GM23338 (cell line): ENCODE data around the gene SLC35F1. TPM values are rescaled to one million over a fixed set of nuclear protein-coding genes. Genes with fewer than 3 reads are reported as not detected.

Experiments used
- ATAC-seq: fragments of 200-7000 bp; cut with Tn5 transposase; 3 replicates; pipeline ENCODE4 v1.9.1; 2020
- DNase-seq: peaks from one replicate; pipeline ENCODE4 v3.0.0-alpha.2; 2015; ENCODE audit warnings: low spot score
- H2AFZ ChIP-seq: fragments of 200-600 bp; sonication (generic); 2 replicates; pipeline ENCODE4 v1.8.0; 2016; ENCODE audit warnings: antibody characterized with exemption, mild to moderate bottlenecking, moderate library complexity
- H3F3A ChIP-seq: fragments of 200-600 bp; sonication (generic); replicated peaks from 2 replicates; pipeline ENCODE4 v1.8.0; 2017; ENCODE audit warnings: antibody characterized with exemption, mixed run types, low read depth
- H3K27ac ChIP-seq: fragments of 200-600 bp; sonication (generic); 2 replicates; pipeline ENCODE4 v1.6.1; 2016; ENCODE audit warnings: low read depth
- H3K27me3 ChIP-seq: fragments of 200-600 bp; sonication (generic); 2 replicates; pipeline ENCODE4 v1.8.0; 2016; ENCODE audit warnings: mild to moderate bottlenecking, mixed run types, moderate library complexity; ENCODE audit not compliant: insufficient read depth
- H3K36me3 ChIP-seq: fragments of 200-600 bp; sonication (generic); 2 replicates; pipeline ENCODE4 v1.8.0; 2016; ENCODE audit warnings: mild to moderate bottlenecking; ENCODE audit not compliant: insufficient read depth
- H3K4me1 ChIP-seq: fragments of 200-600 bp; sonication (generic); 2 replicates; pipeline ENCODE4 v1.8.0; 2016; ENCODE audit warnings: mild to moderate bottlenecking, moderate library complexity; ENCODE audit not compliant: insufficient read depth
- H3K4me2 ChIP-seq: fragments of 200-600 bp; sonication (generic); 2 replicates; pipeline ENCODE4 v1.7.1; 2017; ENCODE audit warnings: mixed run types
- H3K4me3 ChIP-seq: fragments of 200-600 bp; sonication (generic); 2 replicates; pipeline ENCODE4 v1.6.1; 2016; ENCODE audit warnings: mixed run types
- H3K79me2 ChIP-seq: fragments of 200-600 bp; sonication (generic); replicated peaks from 2 replicates; pipeline ENCODE4 v1.8.0; 2017; ENCODE audit warnings: mild to moderate bottlenecking; ENCODE audit not compliant: insufficient read depth
- H3K9me2 ChIP-seq: fragments of 200-600 bp; sonication (generic); 2 replicates; pipeline ENCODE4 v1.8.0; 2017; ENCODE audit not compliant: insufficient read depth
- H4K20me1 ChIP-seq: fragments of 200-600 bp; sonication (generic); replicated peaks from 2 replicates; pipeline ENCODE4 v1.8.0; 2017; ENCODE audit warnings: mild to moderate bottlenecking; ENCODE audit not compliant: insufficient read depth
- H3K27ac Mint-ChIP-seq: 2 replicates; pipeline ENCODE4 v1.8.0; 2020; ENCODE audit warnings: inconsistent platforms, mild to moderate bottlenecking, moderate library complexity, mixed read lengths
- H3K27me3 Mint-ChIP-seq: 3 replicates; pipeline ENCODE4 v1.8.0; 2022; ENCODE audit warnings: low read depth, mild to moderate bottlenecking, moderate library complexity, mixed read lengths, inconsistent platforms; ENCODE audit not compliant: insufficient read depth, poor library complexity
- H3K36me3 Mint-ChIP-seq: 3 replicates; pipeline ENCODE4 v1.8.0; 2021; ENCODE audit warnings: low read depth, mild to moderate bottlenecking, inconsistent platforms, moderate library complexity, mixed read lengths
- H3K4me1 Mint-ChIP-seq: 3 replicates; pipeline ENCODE4 v1.8.0; 2020; ENCODE audit warnings: mild to moderate bottlenecking, inconsistent platforms, mixed read lengths
- H3K4me3 Mint-ChIP-seq: 3 replicates; pipeline ENCODE4 v1.8.0; 2021; ENCODE audit warnings: moderate library complexity, mild to moderate bottlenecking, inconsistent platforms, mixed read lengths
- H3K9me3 Mint-ChIP-seq: 3 replicates; pipeline ENCODE4 v1.8.0; 2020; ENCODE audit warnings: moderate library complexity, mild to moderate bottlenecking, inconsistent platforms, mixed read lengths
- CREB1 ChIP-seq: fragments of 250-450 bp; sonication (Bioruptor Pico); IDR thresholded peaks from 2 replicates; pipeline ENCODE4 v1.5.0; 2020; ENCODE audit warnings: low read depth, mild to moderate bottlenecking, moderate library complexity
- CTCF ChIP-seq, 2 experiments: fragments of 200-600 bp in 1 of 2; sonication (generic) in 1 of 2; conservative IDR thresholded peaks; 2 replicates each; pipeline versions ENCODE4 v1.5.1 to v1.6.1; 2016 to 2017; ENCODE audit warnings: antibody characterized with exemption in 2 of 2, low read depth in 2 of 2, mild to moderate bottlenecking in 2 of 2, moderate library complexity in 1 of 2
- ETS1 ChIP-seq: IDR thresholded peaks from 2 replicates; pipeline ENCODE4 v1.6.1; 2016; ENCODE audit warnings: antibody characterized with exemption
- EZH2 ChIP-seq: fragments of 200-600 bp; sonication (generic); IDR thresholded peaks from one replicate; pipeline ENCODE4 v1.8.0; 2017; ENCODE audit warnings: antibody characterized with exemption, mild to moderate bottlenecking, low read depth; ENCODE audit not compliant: unreplicated experiment
- EZH2phosphoT487 ChIP-seq: fragments of 200-600 bp; sonication (generic); IDR thresholded peaks from one replicate; pipeline ENCODE4 v1.8.1; 2018; ENCODE audit warnings: antibody characterized with exemption; ENCODE audit not compliant: unreplicated experiment
- JUNB ChIP-seq: IDR thresholded peaks from one replicate; pipeline ENCODE4 v1.6.1; 2016; ENCODE audit warnings: antibody characterized with exemption; ENCODE audit not compliant: unreplicated experiment
- NANOG ChIP-seq: IDR thresholded peaks from 2 replicates; pipeline ENCODE4 v1.6.1; 2016; ENCODE audit warnings: antibody characterized with exemption, borderline replicate concordance
- POLR2AphosphoS5 ChIP-seq: IDR thresholded peaks from 2 replicates; pipeline ENCODE4 v1.6.1; 2016; ENCODE audit warnings: antibody characterized with exemption, low read depth
- REST ChIP-seq: IDR thresholded peaks from one replicate; pipeline ENCODE4 v1.6.1; 2018; ENCODE audit warnings: antibody characterized with exemption; ENCODE audit not compliant: unreplicated experiment
- STAT1 ChIP-seq: IDR thresholded peaks from one replicate; pipeline ENCODE4 v1.6.1; 2016; ENCODE audit warnings: antibody characterized with exemption; ENCODE audit not compliant: unreplicated experiment
- ZNF114 ChIP-seq: fragments of 250-450 bp; sonication (Bioruptor Pico); IDR thresholded peaks from 2 replicates; pipeline ENCODE4 v1.5.0; 2020; ENCODE audit warnings: mild to moderate bottlenecking, moderate library complexity
- ZNF331 ChIP-seq: fragments of 250-450 bp; sonication (Bioruptor Pico); IDR thresholded peaks from 2 replicates; pipeline ENCODE4 v1.5.0; 2020; ENCODE audit warnings: low read depth, mild to moderate bottlenecking, moderate library complexity
- polyA plus RNA-seq: library from polyadenylated mRNA; unstranded; fragments of >200 nt; fragmentation: Nextera tagmentation; extraction: Ambion mirVana; gene quantifications from 2 replicates; pipeline ENCODE4 v1.2.1, GENCODE V29; 2016
- total RNA-seq: library from RNA; depleted of rRNA; stranded (reverse); fragments of >200 nt; shearing (Covaris generic); gene quantifications from 2 replicates; pipeline ENCODE4 v1.2.3, GENCODE V29; 2014

Gene SLC35F1
- total and polyA plus RNA-seq, 2 experiments from 2014 or later, result 3.0 to 10.3 TPM

- H3K27ac Mint-ChIP-seq, result no peak overlapping the region
- Histone ChIP-seq H3K4me3 (no peak overlapping the region), H3K36me3 (no peaks in the 10 kb centered on the region), H3K4me2 (no peak overlapping the region), H4K20me1 (no peaks in the 10 kb centered on the region), H3F3A (no peaks in the 10 kb centered on the region), H3K27me3 (no peaks in the 10 kb centered on the region), H2AFZ (no peak overlapping the region), H3K79me2 (no peaks in the 10 kb centered on the region), H3K4me1 (no peaks in the 10 kb centered on the region), H3K27ac (no peak overlapping the region), H3K9me2 (no peaks in the 10 kb centered on the region)
- DNase-seq (no peak), ATAC-seq (no peak)
- no peak overlapping the region for H3K4me3 Mint-ChIP-seq
- peaks cover 5% of the 10 kb centered on the region; the same call in 1 of the 3 replicates for H3K9me3 Mint-ChIP-seq
- H3K4me1 Mint-ChIP-seq, result no peaks in the 10 kb centered on the region; the same call in 2 of the 3 replicates
- no peaks in the 10 kb centered on the region for H3K36me3 Mint-ChIP-seq
- no peak for TF ChIP-seq POLR2AphosphoS5
- TF ChIP-seq REST, result no peak
- H3K27me3 Mint-ChIP-seq, result peaks cover 2% of the 10 kb centered on the region
Observed at GRCh38 chr6:118350881-118351430, 443.9 kb downstream of the SLC35F1 start.

- H3K9me3 Mint-ChIP-seq, result peaks cover 5% of the 10 kb centered on the region; the same call in 1 of the 3 replicates
- no peak overlapping the region for H3K4me3 ChIP-seq
- no peaks in the 10 kb centered on the region for H3K9me2 ChIP-seq
- H3K27ac ChIP-seq, result no peak overlapping the region
- H2AFZ ChIP-seq, result no peak overlapping the region
- no peaks in the 10 kb centered on the region for H3K4me1 ChIP-seq
- ATAC-seq (no peak), DNase-seq (no peak)
- H3K36me3 Mint-ChIP-seq, result no peaks in the 10 kb centered on the region
- H3K79me2 ChIP-seq, result no peaks in the 10 kb centered on the region
- H3K27me3 Mint-ChIP-seq, result peaks cover 2% of the 10 kb centered on the region
- no peaks in the 10 kb centered on the region for H3K36me3 ChIP-seq
- no peaks in the 10 kb centered on the region for H3K4me1 Mint-ChIP-seq
- H3K4me3 Mint-ChIP-seq, result no peak overlapping the region
- H4K20me1 ChIP-seq, result no peaks in the 10 kb centered on the region
- no peak overlapping the region for H3K4me2 ChIP-seq
- no peaks in the 10 kb centered on the region for H3F3A ChIP-seq
- no peaks in the 10 kb centered on the region for H3K27me3 ChIP-seq
- no peak overlapping the region for H3K27ac Mint-ChIP-seq
- no peak for TF ChIP-seq REST
- no peak for TF ChIP-seq CREB1
- TF ChIP-seq ETS1, result no peak
- no peak for TF ChIP-seq CTCF (conservative IDR thresholded peaks at IDR 0.05; ENCODE audit: low read depth in 2 of 2)
- TF ChIP-seq ZNF114 (CRISPR knock-in tag), result no peak
- no peak for TF ChIP-seq EZH2phosphoT487
- TF ChIP-seq EZH2, result no peak
- no peak for TF ChIP-seq POLR2AphosphoS5
- TF ChIP-seq STAT1, result no peak
- no peak for TF ChIP-seq ZNF331 (CRISPR knock-in tag)
- no peak for TF ChIP-seq JUNB
- TF ChIP-seq NANOG, result no peak
Observed at GRCh38 chr6:118353564-118353963, 446.5 kb downstream of the SLC35F1 start.
